Measurements from ENCODE around the gene SHH. TPM values are rescaled to one million over a fixed set of nuclear protein-coding genes. Genes with fewer than 3 reads are reported as not detected.
A peak's percentile ranks its signal among the peaks of the same experiment; 100 is the strongest.

The SHH gene
- total RNA-seq, 1 donor from 2014 or later, result 7.3 TPM

DNA sequence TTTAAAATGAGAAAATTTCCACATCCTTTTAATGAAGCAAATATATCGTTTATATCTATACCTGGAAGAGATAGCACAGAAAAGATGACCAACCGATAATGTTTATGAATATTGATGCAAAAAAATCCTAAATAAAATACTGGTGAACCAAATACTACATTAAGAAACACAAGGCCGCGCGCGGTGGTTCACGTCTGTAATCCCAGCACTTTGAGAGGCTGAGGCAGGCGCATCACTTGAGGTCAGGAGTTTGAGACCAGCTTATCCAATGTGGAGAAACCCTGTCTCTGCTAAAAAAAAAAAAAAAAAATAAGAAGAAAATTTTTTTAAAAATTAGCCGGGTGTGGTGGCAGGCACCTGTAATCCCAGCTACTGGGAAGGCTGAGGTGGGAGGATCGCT is 25.8 kb downstream of the SHH start:
- Histone ChIP-seq H3K9me3 (no peaks in the 10 kb centered on the region), H3K27ac (no peak overlapping the region), H3K27me3 (ENCODE audit: low read depth) (peaks cover 8% of the 10 kb centered on the region), H3K4me3 (no peak overlapping the region), H3K36me3 (peaks cover 23% of the 10 kb centered on the region), H3K4me1 (peaks cover 7% of the 10 kb centered on the region)
- TF ChIP-seq, protein P1, sequence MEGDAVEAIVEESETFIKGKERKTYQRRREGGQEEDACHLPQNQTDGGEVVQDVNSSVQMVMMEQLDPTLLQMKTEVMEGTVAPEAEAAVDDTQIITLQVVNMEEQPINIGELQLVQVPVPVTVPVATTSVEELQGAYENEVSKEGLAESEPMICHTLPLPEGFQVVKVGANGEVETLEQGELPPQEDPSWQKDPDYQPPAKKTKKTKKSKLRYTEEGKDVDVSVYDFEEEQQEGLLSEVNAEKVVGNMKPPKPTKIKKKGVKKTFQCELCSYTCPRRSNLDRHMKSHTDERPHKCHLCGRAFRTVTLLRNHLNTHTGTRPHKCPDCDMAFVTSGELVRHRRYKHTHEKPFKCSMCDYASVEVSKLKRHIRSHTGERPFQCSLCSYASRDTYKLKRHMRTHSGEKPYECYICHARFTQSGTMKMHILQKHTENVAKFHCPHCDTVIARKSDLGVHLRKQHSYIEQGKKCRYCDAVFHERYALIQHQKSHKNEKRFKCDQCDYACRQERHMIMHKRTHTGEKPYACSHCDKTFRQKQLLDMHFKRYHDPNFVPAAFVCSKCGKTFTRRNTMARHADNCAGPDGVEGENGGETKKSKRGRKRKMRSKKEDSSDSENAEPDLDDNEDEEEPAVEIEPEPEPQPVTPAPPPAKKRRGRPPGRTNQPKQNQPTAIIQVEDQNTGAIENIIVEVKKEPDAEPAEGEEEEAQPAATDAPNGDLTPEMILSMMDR (IDR thresholded peaks at IDR 0.05), result no peak
- DNase-seq (no peak), ATAC-seq (no peak)
- intact Hi-C loops (cut with DNase I), result no loop called here

DNA sequence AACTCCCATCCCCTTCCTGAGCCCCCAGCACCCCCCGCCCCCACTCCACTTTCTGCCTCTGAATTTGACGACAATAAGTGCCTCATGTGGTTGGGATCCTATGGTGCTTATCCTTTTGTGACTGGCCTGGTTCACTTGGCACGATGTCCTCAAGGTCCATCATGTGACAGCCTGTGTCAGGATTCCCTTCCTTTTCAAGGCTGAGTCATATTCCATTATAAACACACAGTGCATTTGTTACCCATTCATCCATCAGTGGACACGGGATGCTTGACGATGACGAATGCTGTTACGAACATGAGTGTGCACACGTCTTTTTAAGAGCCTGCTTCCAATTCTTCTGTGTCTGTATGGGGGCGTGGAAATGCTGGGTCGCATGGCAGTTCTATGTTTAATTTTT is 26.7 kb downstream of the SHH start:
- Histone ChIP-seq H3K36me3 (peaks cover 30% of the 10 kb centered on the region), H3K27ac (no peak overlapping the region), H3K9me3 (no peaks in the 10 kb centered on the region), H3K27me3 (ENCODE audit: low read depth) (peaks cover 8% of the 10 kb centered on the region), H3K4me1 (peaks cover 7% of the 10 kb centered on the region), H3K4me3 (no peak overlapping the region)
- DNase-seq (no peak), ATAC-seq (no peak)
- intact Hi-C loops (cut with DNase I), result no loop called here
- TF ChIP-seq, protein P1 (IDR thresholded peaks at IDR 0.05), result no peak

DNA sequence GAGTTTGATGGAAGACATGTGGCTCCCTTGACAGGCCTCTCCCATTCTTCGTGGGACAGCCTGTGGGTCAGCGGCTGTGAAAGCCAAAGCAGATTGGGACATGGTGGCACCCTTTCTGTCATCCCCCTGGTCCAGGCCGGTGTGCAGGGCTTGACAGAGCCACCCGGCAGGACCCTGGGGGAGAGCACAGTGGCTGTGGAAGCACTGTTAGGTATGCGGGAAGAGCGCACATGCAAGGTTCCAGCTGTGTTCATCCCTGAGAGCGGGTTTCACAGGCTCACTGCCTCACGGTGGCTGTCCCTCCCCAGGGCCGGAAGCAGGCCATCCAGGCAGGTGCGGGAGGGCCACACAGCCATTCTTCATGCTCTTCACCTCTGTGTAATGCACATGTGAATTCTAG is 29.8 kb downstream of the SHH start:
- Histone ChIP-seq H3K4me1 (peaks cover 2% of the 10 kb centered on the region), H3K27me3 (ENCODE audit: low read depth) (peaks cover 8% of the 10 kb centered on the region), H3K27ac (no peak overlapping the region), H3K9me3 (no peaks in the 10 kb centered on the region), H3K4me3 (no peak overlapping the region), H3K36me3 (peaks cover 52% of the 10 kb centered on the region)
- TF ChIP-seq, protein P1 (IDR thresholded peaks at IDR 0.05), result no peak
- no peak for ATAC-seq
- DNase-seq, result no peak
- intact Hi-C loops (cut with DNase I), result no loop called here

DNA sequence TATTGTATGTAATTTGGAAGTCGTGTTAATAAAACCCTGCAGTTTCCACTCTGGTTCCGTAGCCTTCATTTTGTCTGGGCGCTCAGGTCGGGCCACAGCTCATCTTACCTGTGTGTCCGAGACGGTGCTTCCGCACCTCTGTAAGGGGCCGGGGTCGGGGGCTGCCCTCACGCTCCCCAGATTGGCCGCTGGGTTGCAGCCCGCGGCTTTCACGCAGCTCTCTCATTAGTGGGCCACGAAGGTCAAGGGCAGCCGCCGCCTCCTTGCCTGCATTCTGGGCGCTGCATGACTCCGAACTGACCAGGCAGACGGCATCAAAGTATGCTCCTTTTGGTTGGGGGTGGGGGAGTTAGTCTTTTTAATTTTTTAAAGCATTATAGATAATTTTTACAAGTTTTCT is 30.8 kb downstream of the SHH start:
- intact Hi-C loops (cut with DNase I), result no loop called here
- peaks cover 62% of the 10 kb centered on the region for H3K36me3 ChIP-seq
- no peaks in the 10 kb centered on the region for H3K4me1 ChIP-seq
- ATAC-seq, result peak in 1 of 2 donors; percentile 20
- TF ChIP-seq, protein P1 (IDR thresholded peaks at IDR 0.05), result no peak
- DNase-seq, result no peak
- H3K9me3 ChIP-seq, result no peaks in the 10 kb centered on the region
- no peak overlapping the region for H3K27ac ChIP-seq
- H3K27me3 ChIP-seq (ENCODE audit: low read depth), result no peaks in the 10 kb centered on the region
- no peak overlapping the region for H3K4me3 ChIP-seq

DNA sequence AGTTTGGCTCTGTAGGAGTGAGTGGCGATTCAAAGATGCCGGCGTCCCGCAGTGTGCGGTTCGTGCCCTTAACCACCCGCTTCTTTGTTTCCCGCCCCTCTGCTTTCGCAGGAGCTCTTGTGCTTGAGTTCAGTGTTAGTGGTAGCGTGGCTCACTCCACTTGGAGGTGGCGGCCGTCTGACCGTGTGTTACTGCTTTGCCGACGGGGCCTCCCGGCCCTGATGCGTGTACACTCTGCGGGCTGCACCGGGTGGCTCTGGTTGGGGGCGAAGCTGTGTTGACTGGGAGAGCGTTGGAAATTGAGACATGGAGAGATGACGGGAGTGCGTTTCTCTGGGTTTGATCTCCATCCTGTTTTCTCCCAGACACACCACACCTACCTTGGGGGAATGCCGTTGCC is 31.4 kb downstream of the SHH start:
- H3K4me3 ChIP-seq, result no peak overlapping the region
- intact Hi-C loops (cut with DNase I), result no loop called here
- ATAC-seq, result no peak

More for the DNA sequence above, 31.4 kb downstream of the SHH start:
- Histone ChIP-seq H3K4me1 (no peaks in the 10 kb centered on the region), H3K9me3 (no peaks in the 10 kb centered on the region), H3K36me3 (peaks cover 68% of the 10 kb centered on the region), H3K27ac (no peak overlapping the region), H3K27me3 (ENCODE audit: low read depth) (no peaks in the 10 kb centered on the region)
- TF ChIP-seq, protein P1 (IDR thresholded peaks at IDR 0.05), result no peak
- no peak for DNase-seq
